Hepatocyte (in vitro differentiated cells): ENCODE results near the gene PRKRA. TPM values are rescaled to one million over a fixed set of nuclear protein-coding genes. Genes with fewer than 3 reads are reported as not detected.

Source experiments
- DNase-seq: peaks from one replicate; pipeline ENCODE4 v3.0.0-alpha.2; 2016; ENCODE audit warnings: low spot score
- H2AFZ ChIP-seq: fragments of 200-600 bp; sonication (generic); 2 replicates; pipeline ENCODE4 v1.6.0; 2016; ENCODE audit warnings: antibody characterized with exemption, mild to moderate bottlenecking
- H3K27ac ChIP-seq: fragments of 200-600 bp; sonication (generic); 2 replicates; pipeline ENCODE4 v1.5.1; 2016; ENCODE audit warnings: mild to moderate bottlenecking
- H3K27me3 ChIP-seq: fragments of 200-600 bp; sonication (generic); 2 replicates; pipeline ENCODE4 v1.6.1; 2016
- H3K36me3 ChIP-seq: fragments of 200-600 bp; sonication (generic); replicated peaks from 2 replicates; pipeline ENCODE4 v1.5.1; 2016; ENCODE audit warnings: low read depth; ENCODE audit not compliant: insufficient read depth
- H3K4me1 ChIP-seq: fragments of 200-600 bp; sonication (generic); 2 replicates; pipeline ENCODE4 v1.5.1; 2016; ENCODE audit warnings: mild to moderate bottlenecking, moderate library complexity; ENCODE audit not compliant: insufficient read depth
- H3K4me2 ChIP-seq: fragments of 200-600 bp; sonication (generic); 2 replicates; pipeline ENCODE4 v1.6.0; 2016
- H3K4me3 ChIP-seq: fragments of 200-600 bp; sonication (generic); 2 replicates; pipeline ENCODE4 v1.5.1; 2016; ENCODE audit warnings: mild to moderate bottlenecking
- H3K79me2 ChIP-seq: fragments of 200-600 bp; sonication (generic); 2 replicates; pipeline ENCODE4 v1.6.0; 2017; ENCODE audit warnings: mild to moderate bottlenecking
- H3K9me2 ChIP-seq: fragments of 200-600 bp; sonication (generic); replicated peaks from 2 replicates; pipeline ENCODE4 v1.6.0; 2017; ENCODE audit warnings: mild to moderate bottlenecking; ENCODE audit not compliant: insufficient read depth
- H3K9me3 ChIP-seq: fragments of 200-600 bp; sonication (generic); 2 replicates; pipeline ENCODE4 v1.5.1; 2016; ENCODE audit warnings: low read depth, mild to moderate bottlenecking
- H4K20me1 ChIP-seq: fragments of 200-600 bp; sonication (generic); 2 replicates; pipeline ENCODE4 v1.6.0; 2016; ENCODE audit warnings: mild to moderate bottlenecking; ENCODE audit not compliant: insufficient read depth, poor library complexity, severe bottlenecking
- EZH2 ChIP-seq: fragments of 200-600 bp; sonication (generic); IDR thresholded peaks from 2 replicates; pipeline ENCODE4 v1.6.1; 2016; ENCODE audit warnings: antibody characterized with exemption, mild to moderate bottlenecking, borderline replicate concordance
- EZH2phosphoT487 ChIP-seq: fragments of 200-600 bp; sonication (generic); IDR thresholded peaks from one replicate; pipeline ENCODE4 v1.6.1; 2018; ENCODE audit warnings: antibody characterized with exemption, mild to moderate bottlenecking, low read depth, moderate library complexity; ENCODE audit not compliant: unreplicated experiment, severe bottlenecking
- WGBS: methylation state at CpG from one replicate; pipeline ENCODE4 v1.1.6; 2016; ENCODE audit warnings: low lambda C conversion rate; ENCODE audit errors: missing lambda C conversion rate; 5-methylcytosine and 5-hydroxymethylcytosine counted together
- polyA plus RNA-seq: library from polyadenylated mRNA; unstranded; fragments of >200 nt; fragmentation: Nextera tagmentation; extraction: Ambion mirVana; gene quantifications from 2 replicates; pipeline ENCODE4 v1.2.1, GENCODE V29; 2016
- total RNA-seq: library from RNA; depleted of rRNA; stranded (reverse); fragments of >200 nt; gene quantifications from 2 replicates; pipeline ENCODE4 v1.2.3, GENCODE V29; 2014
- TF ChIP-seq, protein P1 (sequence below): fragments of 200-600 bp; sonication (generic); IDR thresholded peaks from 2 replicates; pipeline ENCODE4 v1.5.1; 2016; ENCODE audit warnings: antibody characterized with exemption, mild to moderate bottlenecking; ENCODE audit not compliant: poor library complexity

The PRKRA gene
- total and polyA plus RNA-seq, 2 experiments from 2014 or later: 33.4 to 53.0 TPM

GRCh38 chr2:178457390-178457886 lies 6.5 kb upstream of the PRKRA start:
- H3K27me3 ChIP-seq: no peaks in the 10 kb centered on the region
- WGBS: 86% methylated on average over 11 of the region's 11 CpGs
- no peak for TF ChIP-seq EZH2phosphoT487
- no peak for TF ChIP-seq EZH2
- TF ChIP-seq, protein P1, sequence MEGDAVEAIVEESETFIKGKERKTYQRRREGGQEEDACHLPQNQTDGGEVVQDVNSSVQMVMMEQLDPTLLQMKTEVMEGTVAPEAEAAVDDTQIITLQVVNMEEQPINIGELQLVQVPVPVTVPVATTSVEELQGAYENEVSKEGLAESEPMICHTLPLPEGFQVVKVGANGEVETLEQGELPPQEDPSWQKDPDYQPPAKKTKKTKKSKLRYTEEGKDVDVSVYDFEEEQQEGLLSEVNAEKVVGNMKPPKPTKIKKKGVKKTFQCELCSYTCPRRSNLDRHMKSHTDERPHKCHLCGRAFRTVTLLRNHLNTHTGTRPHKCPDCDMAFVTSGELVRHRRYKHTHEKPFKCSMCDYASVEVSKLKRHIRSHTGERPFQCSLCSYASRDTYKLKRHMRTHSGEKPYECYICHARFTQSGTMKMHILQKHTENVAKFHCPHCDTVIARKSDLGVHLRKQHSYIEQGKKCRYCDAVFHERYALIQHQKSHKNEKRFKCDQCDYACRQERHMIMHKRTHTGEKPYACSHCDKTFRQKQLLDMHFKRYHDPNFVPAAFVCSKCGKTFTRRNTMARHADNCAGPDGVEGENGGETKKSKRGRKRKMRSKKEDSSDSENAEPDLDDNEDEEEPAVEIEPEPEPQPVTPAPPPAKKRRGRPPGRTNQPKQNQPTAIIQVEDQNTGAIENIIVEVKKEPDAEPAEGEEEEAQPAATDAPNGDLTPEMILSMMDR: no peak
- H3K4me1 ChIP-seq: no peaks in the 10 kb centered on the region
- H3K9me2 ChIP-seq: no peaks in the 10 kb centered on the region
- no peaks in the 10 kb centered on the region for H3K79me2 ChIP-seq
- H3K9me3 ChIP-seq: no peaks in the 10 kb centered on the region
- no peak for DNase-seq
- H4K20me1 ChIP-seq: no peaks in the 10 kb centered on the region
- H3K4me2 ChIP-seq: no peak overlapping the region
- H3K4me3 ChIP-seq: no peak overlapping the region
- H2AFZ ChIP-seq: no peak overlapping the region
- H3K36me3 ChIP-seq: no peaks in the 10 kb centered on the region
- H3K27ac ChIP-seq: no peak overlapping the region

- Histone ChIP-seq H3K9me2 (no peaks in the 10 kb centered on the region), H3K27me3 (no peaks in the 10 kb centered on the region), H4K20me1 (no peaks in the 10 kb centered on the region), H3K9me3 (no peaks in the 10 kb centered on the region), H3K4me3 (no peak overlapping the region), H2AFZ (no peak overlapping the region), H3K4me1 (peaks cover 6% of the 10 kb centered on the region), H3K4me2 (no peak overlapping the region), H3K27ac (no peak overlapping the region), H3K79me2 (no peaks in the 10 kb centered on the region), H3K36me3 (no peaks in the 10 kb centered on the region)
- no peak for DNase-seq
- TF ChIP-seq EZH2phosphoT487: no peak
- TF ChIP-seq EZH2: no peak
- TF ChIP-seq, protein P1: no peak
- WGBS: 87% methylated on average over 5 of the region's 5 CpGs
Observed at GRCh38 chr2:178455947-178456346, 5.0 kb upstream of the PRKRA start.

GRCh38 chr2:178452870-178453269 lies 1.9 kb upstream of the PRKRA start:
- Histone ChIP-seq H3K79me2 (peaks cover 26% of the 10 kb centered on the region), H3K4me3 (no peak overlapping the region), H3K9me3 (no peaks in the 10 kb centered on the region), H2AFZ (no peak overlapping the region), H3K27ac (no peak overlapping the region), H3K9me2 (no peaks in the 10 kb centered on the region), H4K20me1 (peaks cover 19% of the 10 kb centered on the region), H3K4me1 (peaks cover 16% of the 10 kb centered on the region), H3K27me3 (no peaks in the 10 kb centered on the region), H3K4me2 (no peak overlapping the region), H3K36me3 (no peaks in the 10 kb centered on the region)
- no peak for DNase-seq
- TF ChIP-seq, protein P1: no peak
- TF ChIP-seq EZH2phosphoT487 (no peak), EZH2 (no peak)
- 87% methylated on average over 5 of the region's 5 CpGs for WGBS

DNA sequence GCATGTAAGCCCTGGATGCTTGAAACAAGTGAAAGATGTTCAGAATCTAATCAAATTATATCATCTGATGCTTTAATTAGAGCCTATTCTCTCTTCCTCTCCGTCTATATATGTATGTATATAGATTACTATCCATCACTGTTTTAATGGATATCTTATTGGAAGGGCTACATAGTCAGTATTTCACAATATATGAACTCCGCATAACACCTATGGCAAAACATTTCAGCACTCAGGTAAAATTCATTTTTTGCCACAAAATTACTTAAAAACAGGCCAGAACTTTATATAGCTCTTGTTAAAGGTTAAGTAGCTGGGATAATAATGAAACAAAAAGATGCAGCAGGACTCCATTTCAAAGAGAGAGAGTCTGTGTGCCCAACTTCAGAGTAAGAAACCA lies 1.4 kb upstream of the PRKRA start:
- TF ChIP-seq EZH2phosphoT487 (no peak), EZH2 (no peak)
- TF ChIP-seq, protein P1: no peak
- Histone ChIP-seq H3K27me3 (no peaks in the 10 kb centered on the region), H3K36me3 (no peaks in the 10 kb centered on the region), H3K9me2 (no peaks in the 10 kb centered on the region), H3K4me2 (no peak overlapping the region), H2AFZ (peak overlapping the region; percentile 99), H3K9me3 (no peaks in the 10 kb centered on the region), H3K79me2 (peaks cover 31% of the 10 kb centered on the region), H3K4me3 (no peak overlapping the region), H3K4me1 (peaks cover 16% of the 10 kb centered on the region), H3K27ac (peak overlapping the region; percentile 99), H4K20me1 (peaks cover 21% of the 10 kb centered on the region)
- DNase-seq: no peak
- 100% methylated on average over 2 of the region's 2 CpGs for WGBS
